GM12864 (cell line): ENCODE data around the gene MLXIP.

Source experiments
- DNase-seq: peaks from one replicate; pipeline ENCODE4 v3.0.0-alpha.2; 2011; ENCODE audit warnings: low read depth
- H3K4me3 ChIP-seq: 2 replicates; pipeline ENCODE4 v1.5.1; 2011; ENCODE audit warnings: mild to moderate bottlenecking, low read depth, low read length, control low read depth
- CTCF ChIP-seq: IDR thresholded peaks from 2 replicates; pipeline ENCODE4 v1.5.1; 2011; ENCODE audit warnings: low read depth, mild to moderate bottlenecking, moderate library complexity, low read length, control low read depth, inconsistent platforms; ENCODE audit errors: missing control alignments

Gene MLXIP

GRCh38 chr12:122162976-122163375, 84.4 kb downstream of the MLXIP start:
- TF ChIP-seq CTCF: no peak
- DNase-seq: no peak
- H3K4me3 ChIP-seq: no peak overlapping the region

GRCh38 chr12:122166422-122167349, 88.1 kb downstream of the MLXIP start:
- no peak for TF ChIP-seq CTCF
- peak; percentile 12 for DNase-seq
- H3K4me3 ChIP-seq: no peak overlapping the region

GRCh38 chr12:122167356-122167925, 88.9 kb downstream of the MLXIP start:
- no peak overlapping the region for H3K4me3 ChIP-seq
- no peak for TF ChIP-seq CTCF
- DNase-seq: no peak

- TF ChIP-seq CTCF: no peak
- DNase-seq: no peak
- no peak overlapping the region for H3K4me3 ChIP-seq
Observed at GRCh38 chr12:122168492-122168891, 89.9 kb downstream of the MLXIP start.

- H3K4me3 ChIP-seq: no peak overlapping the region
- no peak for DNase-seq
- TF ChIP-seq CTCF: no peak
Observed at GRCh38 chr12:122171399-122171798, 92.8 kb downstream of the MLXIP start.

- no peak for TF ChIP-seq CTCF
- DNase-seq: no peak
- H3K4me3 ChIP-seq: no peak overlapping the region
Observed at GRCh38 chr12:122172262-122172939, 93.8 kb downstream of the MLXIP start.
